A549 treated with ZK216348 at 1 μM for 4 hours (cell line): ENCODE measurements around the gene ESR2. TPM values are rescaled to one million over a fixed set of nuclear protein-coding genes. Genes with fewer than 3 reads are reported as not detected.

Source experiments
- total RNA-seq: library from RNA; stranded (reverse); fragments of 200-300 nt; extraction: Qiagen RNA extraction; gene quantifications from 5 replicates; pipeline ENCODE4 v1.2.3, GENCODE V29; 2022; ENCODE audit warnings: low read depth

ESR2 gene
- total RNA-seq: 0.06 to 0.08 TPM in 2 of 5 replicates, not detected in the others

DNA sequence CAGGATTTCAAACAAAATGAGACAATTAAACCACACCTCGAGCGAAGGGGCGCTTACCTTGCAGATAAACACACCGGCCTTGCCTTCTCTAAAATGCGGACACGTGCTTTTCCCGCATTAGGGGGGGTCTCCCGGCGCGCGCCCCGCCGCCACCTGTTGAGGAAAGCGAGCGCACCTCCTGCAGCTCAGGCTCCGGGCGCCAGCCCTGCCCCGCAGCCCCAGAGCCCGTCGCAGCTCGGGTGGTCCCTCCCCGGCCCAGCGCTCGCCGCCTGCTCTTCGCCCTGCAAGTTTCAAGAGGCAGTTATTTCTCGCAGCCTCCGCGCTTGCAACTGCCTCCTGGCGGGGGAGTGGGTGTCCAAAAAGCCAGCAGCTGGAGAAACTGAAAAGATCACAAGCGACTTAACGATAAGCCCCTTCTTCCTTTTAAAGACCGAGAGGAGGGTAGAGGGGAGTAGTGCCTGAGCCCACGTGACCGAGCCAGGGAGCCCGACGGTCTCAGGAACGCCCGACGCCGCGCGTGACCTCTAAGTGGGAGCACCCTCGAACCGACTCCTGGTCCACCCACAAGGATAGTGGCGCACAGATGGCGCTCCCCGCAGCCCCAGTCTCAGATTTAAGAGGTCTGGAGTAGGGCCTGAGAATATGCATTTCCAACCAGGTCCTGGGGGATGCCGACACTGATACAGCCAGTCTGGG, at the start of gene ESR2:
Gene ESR2 (minus strand): TSS at position 396 of the 696 bp plus-strand sequence. CDS start 11,386 bp downstream, outside the sequence.

Other genes starting within 250 kb of the ESR2 start
- gene MTHFD1, start 94.0 kb upstream of the ESR2 start, total RNA-seq: 105 to 121 TPM (median 116 TPM) in 5 replicates
- gene AKAP5, start 171.1 kb upstream of the ESR2 start, total RNA-seq: 0.27 to 0.68 TPM (median 0.41 TPM) in 5 replicates
- gene ZBTB25, start 209.5 kb upstream of the ESR2 start, total RNA-seq: 3.3 to 6.5 TPM (median 5.4 TPM) in 5 replicates
- gene ZBTB1, start 210.4 kb upstream of the ESR2 start, total RNA-seq: 18.3 to 23.8 TPM (median 20.7 TPM) in 5 replicates
- gene HSPA2, start 246.4 kb upstream of the ESR2 start, total RNA-seq: 37.3 to 43.1 TPM (median 40.5 TPM) in 5 replicates